Left lung (tissue), 10 donors: Measurements from ENCODE around the gene ADAM29. TPM values are rescaled to one million over a fixed set of nuclear protein-coding genes. Genes with fewer than 3 reads are reported as not detected.
"Not testable (repeated sequence)": the region's sequence is repeated elsewhere in the genome, so short reads cannot be mapped to it uniquely, and the experiment has no call there.

ENCODE experiments used
- ATAC-seq: fragments of 200-7000 bp; cut with Tn5 transposase; one replicate; pipeline ENCODE4 v1.9.1; 2020; ENCODE audit warnings: moderate library complexity
- DNase-seq, 4 donors: peaks; one replicate each; pipeline ENCODE4 v3.0.0-alpha.2; 2013 to 2020
- H3K27ac ChIP-seq, 2 donors: fragments of 200-600 bp; sonication (generic) in 1 of 2; one replicate each; pipeline versions ENCODE4 v1.5.0 to v1.8.0; 2020 to 2021
- H3K27me3 ChIP-seq, 2 donors: fragments of 200-600 bp; sonication (generic) in 1 of 2; one replicate each; pipeline versions ENCODE4 v1.5.0 to v1.8.0; 2020 to 2021
- H3K36me3 ChIP-seq, 2 donors: fragments of 200-600 bp; sonication (generic) in 1 of 2; one replicate each; pipeline versions ENCODE4 v1.5.0 to v1.8.0; 2020 to 2021
- H3K4me1 ChIP-seq, 2 donors: fragments of 200-600 bp; one replicate each; pipeline ENCODE4 v1.8.0; 2021
- H3K4me3 ChIP-seq, 2 donors: fragments of 200-600 bp; sonication (generic) in 1 of 2; one replicate each; pipeline versions ENCODE4 v1.5.0 to v1.8.0; 2020 to 2021; ENCODE audit warnings: mild to moderate bottlenecking in 1 of 2
- H3K9me3 ChIP-seq, 2 donors: fragments of 200-600 bp; sonication (generic) in 1 of 2; one replicate each; pipeline versions ENCODE4 v1.5.0 to v1.8.0; 2020 to 2021
- CTCF ChIP-seq, 2 donors: fragments of 200-600 bp; sonication (generic) in 1 of 2; IDR thresholded peaks; one replicate each; pipeline versions ENCODE4 v1.5.0 to v1.8.0; 2021; ENCODE audit warnings: antibody characterized with exemption in 2 of 2
- intact Hi-C, 2 donors: fragments of 100-400 bp; cut with DNase I; formaldehyde crosslinking; loops; one replicate each; pipeline versions ENCODE4 v1.11.2 to v1.14.2; 2022
- polyA plus RNA-seq, 6 donors: library from polyadenylated mRNA; unstranded; fragments of 120-200 nt; gene quantifications; one replicate each; pipeline ENCODE4 v1.2.1, GENCODE V29; 2013; ENCODE audit not compliant: insufficient read length in 6 of 6
- total RNA-seq, 2 donors: library from RNA; stranded (reverse); fragmentation: NEBNext Ultra II Directional; extraction: Animal tissue kit (Norgen Biotek cat#: 25700); gene quantifications; one replicate each; pipeline ENCODE4 v1.2.1, GENCODE V29; 2021
- donor health status: DM: no; HTN: yes; CAD: no.
- donor health status: DM: no; HTN: no; CAD: no.

ADAM29 gene
- total and polyA plus RNA-seq, 8 donors: 0.06 to 0.11 (median 0.09) TPM; not detected in 3

- no peak overlapping the region for H3K4me3 ChIP-seq
- intact Hi-C loops: no loop called here
- no peaks in the 10 kb centered on the region for H3K36me3 ChIP-seq
- no peaks in the 10 kb centered on the region for H3K4me1 ChIP-seq
- TF ChIP-seq CTCF (IDR thresholded peaks at IDR 0.05): no peak
- H3K9me3 ChIP-seq: peaks cover 0 to 10% of the 10 kb centered on the region in 2 donors
- H3K27ac ChIP-seq: no peak overlapping the region
- DNase-seq (no peak), ATAC-seq (no peak)
- no peaks in the 10 kb centered on the region for H3K27me3 ChIP-seq
Measured at GRCh38 chr4:175017751-175018150, 99.6 kb downstream of the ADAM29 start.

GRCh38 chr4:175019447-175019846 is 101.3 kb downstream of the ADAM29 start:
- H3K9me3 ChIP-seq, H3K36me3 ChIP-seq, H3K27ac ChIP-seq, ATAC-seq, H3K27me3 ChIP-seq, H3K4me1 ChIP-seq, H3K4me3 ChIP-seq, intact Hi-C loops: not testable (repeated sequence)
- DNase-seq: peak in 1 of 4 donors; percentile 55

Other genes starting within 250 kb of the ADAM29 start
- gene GLRA3, start 89.1 kb upstream of the ADAM29 start, total RNA-seq: under 1 TPM in 1 of 2 donors, not detected in 1; 0.03 TPM
- gene GLRA3, start 89.1 kb upstream of the ADAM29 start, polyA plus RNA-seq: under 1 TPM in 4 of 6 donors, not detected in 2; 0.03 to 0.11 (median 0.06) TPM